Hepatocyte (in vitro differentiated cells): ENCODE data around the gene MATK. TPM values are rescaled to one million over a fixed set of nuclear protein-coding genes. Genes with fewer than 3 reads are reported as not detected.

Experiments used
- DNase-seq: peaks from one replicate; pipeline ENCODE4 v3.0.0-alpha.2; 2016; ENCODE audit warnings: low spot score
- H2AFZ ChIP-seq: fragments of 200-600 bp; sonication (generic); 2 replicates; pipeline ENCODE4 v1.6.0; 2016; ENCODE audit warnings: antibody characterized with exemption, mild to moderate bottlenecking
- H3K27ac ChIP-seq: fragments of 200-600 bp; sonication (generic); 2 replicates; pipeline ENCODE4 v1.5.1; 2016; ENCODE audit warnings: mild to moderate bottlenecking
- H3K27me3 ChIP-seq: fragments of 200-600 bp; sonication (generic); 2 replicates; pipeline ENCODE4 v1.6.1; 2016
- H3K36me3 ChIP-seq: fragments of 200-600 bp; sonication (generic); replicated peaks from 2 replicates; pipeline ENCODE4 v1.5.1; 2016; ENCODE audit warnings: low read depth; ENCODE audit not compliant: insufficient read depth
- H3K4me1 ChIP-seq: fragments of 200-600 bp; sonication (generic); 2 replicates; pipeline ENCODE4 v1.5.1; 2016; ENCODE audit warnings: mild to moderate bottlenecking, moderate library complexity; ENCODE audit not compliant: insufficient read depth
- H3K4me2 ChIP-seq: fragments of 200-600 bp; sonication (generic); 2 replicates; pipeline ENCODE4 v1.6.0; 2016
- H3K4me3 ChIP-seq: fragments of 200-600 bp; sonication (generic); 2 replicates; pipeline ENCODE4 v1.5.1; 2016; ENCODE audit warnings: mild to moderate bottlenecking
- H3K79me2 ChIP-seq: fragments of 200-600 bp; sonication (generic); 2 replicates; pipeline ENCODE4 v1.6.0; 2017; ENCODE audit warnings: mild to moderate bottlenecking
- H3K9me2 ChIP-seq: fragments of 200-600 bp; sonication (generic); replicated peaks from 2 replicates; pipeline ENCODE4 v1.6.0; 2017; ENCODE audit warnings: mild to moderate bottlenecking; ENCODE audit not compliant: insufficient read depth
- H3K9me3 ChIP-seq: fragments of 200-600 bp; sonication (generic); 2 replicates; pipeline ENCODE4 v1.5.1; 2016; ENCODE audit warnings: low read depth, mild to moderate bottlenecking
- H4K20me1 ChIP-seq: fragments of 200-600 bp; sonication (generic); 2 replicates; pipeline ENCODE4 v1.6.0; 2016; ENCODE audit warnings: mild to moderate bottlenecking; ENCODE audit not compliant: insufficient read depth, poor library complexity, severe bottlenecking
- CTCF ChIP-seq: fragments of 200-600 bp; sonication (generic); IDR thresholded peaks from 2 replicates; pipeline ENCODE4 v1.5.1; 2016; ENCODE audit warnings: antibody characterized with exemption, mild to moderate bottlenecking; ENCODE audit not compliant: poor library complexity
- EZH2 ChIP-seq: fragments of 200-600 bp; sonication (generic); IDR thresholded peaks from 2 replicates; pipeline ENCODE4 v1.6.1; 2016; ENCODE audit warnings: antibody characterized with exemption, mild to moderate bottlenecking, borderline replicate concordance
- EZH2phosphoT487 ChIP-seq: fragments of 200-600 bp; sonication (generic); IDR thresholded peaks from one replicate; pipeline ENCODE4 v1.6.1; 2018; ENCODE audit warnings: antibody characterized with exemption, mild to moderate bottlenecking, low read depth, moderate library complexity; ENCODE audit not compliant: unreplicated experiment, severe bottlenecking
- WGBS: methylation state at CpG from one replicate; pipeline ENCODE4 v1.1.6; 2016; ENCODE audit warnings: low lambda C conversion rate; ENCODE audit errors: missing lambda C conversion rate; 5-methylcytosine and 5-hydroxymethylcytosine counted together
- polyA plus RNA-seq: library from polyadenylated mRNA; unstranded; fragments of >200 nt; fragmentation: Nextera tagmentation; extraction: Ambion mirVana; gene quantifications from 2 replicates; pipeline ENCODE4 v1.2.1, GENCODE V29; 2016
- total RNA-seq: library from RNA; depleted of rRNA; stranded (reverse); fragments of >200 nt; gene quantifications from 2 replicates; pipeline ENCODE4 v1.2.3, GENCODE V29; 2014

The MATK gene
- total and polyA plus RNA-seq, 2 experiments from 2014 or later: 0.50 TPM; not detected in 1

- Histone ChIP-seq H3K4me1 (no peaks in the 10 kb centered on the region), H3K4me2 (no peak overlapping the region), H3K27ac (no peak overlapping the region), H3K36me3 (no peaks in the 10 kb centered on the region), H3K4me3 (no peak overlapping the region), H3K9me2 (no peaks in the 10 kb centered on the region), H3K27me3 (no peaks in the 10 kb centered on the region), H3K9me3 (no peaks in the 10 kb centered on the region), H4K20me1 (no peaks in the 10 kb centered on the region), H3K79me2 (no peaks in the 10 kb centered on the region), H2AFZ (no peak overlapping the region)
- DNase-seq: no peak
- WGBS: 100% methylated on average over 1 of the region's 1 CpG
- no peak for TF ChIP-seq EZH2phosphoT487
- no peak for TF ChIP-seq CTCF
- TF ChIP-seq EZH2: no peak
Observed at GRCh38 chr19:3776479-3777040, 9.6 kb downstream of the MATK start.

GRCh38 chr19:3775831-3776230 lies 10.3 kb downstream of the MATK start:
- WGBS: 100% methylated on average over 5 of the region's 5 CpGs

GRCh38 chr19:3775374-3775711 lies 10.8 kb downstream of the MATK start:
- no peaks in the 10 kb centered on the region for H3K9me2 ChIP-seq
- no peak overlapping the region for H3K4me3 ChIP-seq
- no peak for DNase-seq
- no peaks in the 10 kb centered on the region for H3K9me3 ChIP-seq
- WGBS: 92% methylated on average over 2 of the region's 2 CpGs
- H3K36me3 ChIP-seq: no peaks in the 10 kb centered on the region
- no peaks in the 10 kb centered on the region for H3K4me1 ChIP-seq
- no peaks in the 10 kb centered on the region for H4K20me1 ChIP-seq
- TF ChIP-seq EZH2phosphoT487 (no peak), EZH2 (no peak), CTCF (no peak)
- H3K27me3 ChIP-seq: no peaks in the 10 kb centered on the region
- no peaks in the 10 kb centered on the region for H3K79me2 ChIP-seq
- H2AFZ ChIP-seq: no peak overlapping the region
- H3K27ac ChIP-seq: no peak overlapping the region
- no peak overlapping the region for H3K4me2 ChIP-seq

More at GRCh38 chr19:3775831-3776230, 10.3 kb downstream of the MATK start:
- Histone ChIP-seq H3K9me3 (no peaks in the 10 kb centered on the region), H3K27me3 (no peaks in the 10 kb centered on the region), H3K4me3 (no peak overlapping the region), H3K79me2 (no peaks in the 10 kb centered on the region), H4K20me1 (no peaks in the 10 kb centered on the region), H3K27ac (no peak overlapping the region), H3K4me1 (no peaks in the 10 kb centered on the region), H3K4me2 (no peak overlapping the region), H3K36me3 (no peaks in the 10 kb centered on the region), H3K9me2 (no peaks in the 10 kb centered on the region), H2AFZ (no peak overlapping the region)
- DNase-seq: no peak
- TF ChIP-seq CTCF (no peak), EZH2phosphoT487 (no peak), EZH2 (no peak)
